CD4-positive, alpha-beta T cell treated with Interleukin-4 for 4 hours (primary cell): Measurements from ENCODE around the gene ELANE.
"Not testable (repeated sequence)": the region's sequence is repeated elsewhere in the genome, so short reads cannot be mapped to it uniquely, and the experiment has no call there.

ENCODE experiments used
- DNase-seq: peaks from one replicate; pipeline ENCODE4 v3.0.0-alpha.2; 2020

The ELANE gene

GRCh38 chr19:843180-843835 is 8.8 kb upstream of the ELANE start:
- DNase-seq: no peak

- DNase-seq: no peak
Observed at GRCh38 chr19:843836-844545, 8.1 kb upstream of the ELANE start.

- no peak for DNase-seq
Observed at GRCh38 chr19:844546-844971, 7.5 kb upstream of the ELANE start.

- DNase-seq: no peak
Observed at GRCh38 chr19:845707-846521, 6.2 kb upstream of the ELANE start.

- DNase-seq: no peak
Observed at GRCh38 chr19:848386-848921, 3.6 kb upstream of the ELANE start.

GRCh38 chr19:849195-849594 is 2.9 kb upstream of the ELANE start:
- DNase-seq: not testable (repeated sequence)

GRCh38 chr19:850221-850978 is 1.7 kb upstream of the ELANE start:
- DNase-seq: no peak

- no peak for DNase-seq
Observed at GRCh38 chr19:850979-851335, 1.1 kb upstream of the ELANE start.

- DNase-seq: no peak
Observed at GRCh38 chr19:853014-853585, 997 bp downstream of the ELANE start.

GRCh38 chr19:853614-854220 is 1.6 kb downstream of the ELANE start:
- not testable (repeated sequence) for DNase-seq

- DNase-seq: no peak
Observed at GRCh38 chr19:854549-854948, 2.4 kb downstream of the ELANE start.

GRCh38 chr19:855142-855541 is 3.0 kb downstream of the ELANE start:
- no peak for DNase-seq

GRCh38 chr19:855566-856120 is 3.5 kb downstream of the ELANE start:
- DNase-seq: no peak

GRCh38 chr19:858284-858683 is 6.2 kb downstream of the ELANE start:
- no peak for DNase-seq

GRCh38 chr19:858868-859843 is 7.1 kb downstream of the ELANE start, which contains the start of gene CFD:
Gene CFD, plus strand, starts transcription at chr19:859664. Its CDS starts 26 bp downstream, at chr19:859690.
- DNase-seq: no peak

GRCh38 chr19:861141-861755 is 9.1 kb downstream of the ELANE start:
- no peak for DNase-seq

- peak; percentile 19 for DNase-seq
Observed at GRCh38 chr19:861756-862580, 9.9 kb downstream of the ELANE start.

- DNase-seq: peak; percentile 53
Observed at GRCh38 chr19:862581-863314, 10.6 kb downstream of the ELANE start.
